Measurements from ENCODE around the gene PBX2. TPM values are rescaled to one million over a fixed set of nuclear protein-coding genes. Genes with fewer than 3 reads are reported as not detected.
A peak's percentile ranks its signal among the peaks of the same experiment; 100 is the strongest.

PBX2 gene
- total and polyA plus RNA-seq, 4 experiments from 2014 or later, result 0.57 to 192 (median 94.7) TPM

DNA sequence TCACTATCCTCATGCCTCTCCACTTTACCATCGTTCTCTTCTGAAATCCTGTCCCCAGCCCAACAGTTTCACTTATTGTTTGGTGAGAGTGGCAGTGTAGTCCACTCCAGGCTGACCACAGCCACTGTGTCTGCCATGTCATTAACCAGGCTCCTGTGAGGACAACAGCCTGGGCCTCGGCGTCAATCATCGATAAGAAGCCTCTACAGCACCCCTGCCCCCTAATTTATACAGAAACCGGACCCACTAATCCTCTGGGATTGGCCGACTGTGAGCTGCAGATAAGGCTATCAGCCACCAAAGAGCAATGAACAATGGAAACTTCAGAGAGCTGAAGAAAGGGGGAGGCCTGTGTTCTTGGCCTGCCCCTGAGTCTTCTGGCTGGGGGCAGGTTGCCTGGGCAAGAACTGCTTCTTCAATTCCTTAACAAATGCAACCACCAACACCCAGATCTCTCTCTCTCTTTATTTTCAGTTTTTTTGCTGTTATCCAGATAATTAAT lies 22.2 kb downstream of the PBX2 start:
- Mint-ChIP-seq H3K4me3 (no peak overlapping the region), H3K27ac (peak overlapping the region in 2 of 7 donors; percentile 57 to 72), H3K27me3 (no peaks in the 10 kb centered on the region), H3K36me3 (peaks cover 25 to 40% of the 10 kb centered on the region in 2 donors), H3K4me1 (peaks cover 4 to 9% (median 7%) of the 10 kb centered on the region in 4 donors), H3K9me3 (no peaks in the 10 kb centered on the region)
- Histone ChIP-seq H3K36me3 (ENCODE audit: insufficient read depth, low read length) (peaks cover 14% of the 10 kb centered on the region), H3K4me3 (ENCODE audit: low read length in 2 of 2) (no peak overlapping the region), H3K27ac (ENCODE audit: low read depth, low read length) (no peak overlapping the region), H3K4me1 (ENCODE audit: insufficient read depth, low read length) (peaks cover 4% of the 10 kb centered on the region), H3K9me3 (ENCODE audit: control insufficient read depth in 1 of 2, low read length in 2 of 2) (no peaks in the 10 kb centered on the region), H3K27me3 (ENCODE audit: insufficient read depth, low read length) (no peaks in the 10 kb centered on the region)
- DNase-seq, result no peak
- intact Hi-C loops (cut with micrococcal nuclease), result no loop called here
- ChIA-PET CTCF (ENCODE audit: partially characterized antibody) (no interaction called here), POLR2A (ENCODE audit: partially characterized antibody) (interaction anchor here (1.2 kb wide), 1 partner anchor 9 kb away, joined by 4 read pairs; no protein-coding TSS in a partner anchor)

- Histone ChIP-seq H3K27ac (ENCODE audit: low read depth, low read length) (no peak overlapping the region), H3K4me1 (ENCODE audit: insufficient read depth, low read length) (no peaks in the 10 kb centered on the region), H3K9me3 (ENCODE audit: control insufficient read depth in 1 of 2, low read length in 2 of 2) (no peaks in the 10 kb centered on the region), H3K36me3 (ENCODE audit: insufficient read depth, low read length) (peaks cover 14% of the 10 kb centered on the region), H3K27me3 (ENCODE audit: insufficient read depth, low read length) (no peaks in the 10 kb centered on the region), H3K4me3 (ENCODE audit: low read length in 2 of 2) (no peak overlapping the region)
- intact Hi-C loops (cut with micrococcal nuclease), result no loop called here
- no peak overlapping the region for H3K4me3 Mint-ChIP-seq
- peaks cover 0 to 6% (median 4%) of the 10 kb centered on the region in 4 donors for H3K4me1 Mint-ChIP-seq
- H3K36me3 Mint-ChIP-seq, result peaks cover 29 to 41% of the 10 kb centered on the region in 2 donors
- ChIA-PET POLR2A (ENCODE audit: partially characterized antibody) (interaction anchor here (1.2 kb wide), 1 partner anchor 10 kb away, joined by 4 read pairs; no protein-coding TSS in a partner anchor), CTCF (ENCODE audit: partially characterized antibody) (no interaction called here)
- H3K9me3 Mint-ChIP-seq, result no peaks in the 10 kb centered on the region
- peak overlapping the region in 1 of 7 donors; percentile 72 for H3K27ac Mint-ChIP-seq
- H3K27me3 Mint-ChIP-seq, result no peaks in the 10 kb centered on the region
- no peak for DNase-seq
Measured at GRCh38 chr6:32167154-32167760, 22.7 kb downstream of the PBX2 start.

GRCh38 chr6:32166411-32167061 lies 23.5 kb downstream of the PBX2 start:
- Histone ChIP-seq H3K9me3 (ENCODE audit: control insufficient read depth in 1 of 2, low read length in 2 of 2) (no peaks in the 10 kb centered on the region), H3K27me3 (ENCODE audit: insufficient read depth, low read length) (no peaks in the 10 kb centered on the region), H3K36me3 (ENCODE audit: insufficient read depth, low read length) (peaks cover 14% of the 10 kb centered on the region), H3K4me1 (ENCODE audit: insufficient read depth, low read length) (no peaks in the 10 kb centered on the region), H3K4me3 (ENCODE audit: low read length in 2 of 2) (no peak overlapping the region), H3K27ac (ENCODE audit: low read depth, low read length) (no peak overlapping the region)
- H3K4me3 Mint-ChIP-seq, result no peak overlapping the region
- peaks cover 29 to 41% of the 10 kb centered on the region in 2 donors for H3K36me3 Mint-ChIP-seq
- intact Hi-C loops (cut with micrococcal nuclease), result no loop called here
- POLR2A ChIA-PET (ENCODE audit: partially characterized antibody), result no interaction called here
- no peak for DNase-seq
- no peak overlapping the region for H3K27ac Mint-ChIP-seq
- no peaks in the 10 kb centered on the region for H3K27me3 Mint-ChIP-seq
- no peaks in the 10 kb centered on the region for H3K9me3 Mint-ChIP-seq
- H3K4me1 Mint-ChIP-seq, result peaks cover 0 to 6% (median 4%) of the 10 kb centered on the region in 4 donors
- CTCF ChIA-PET (ENCODE audit: partially characterized antibody), result no interaction called here

- POLR2A ChIA-PET (ENCODE audit: partially characterized antibody), result interaction anchor here (0.6 to 3.0 kb wide), 4 partner anchors 10 to 70 kb away, joined by 4 to 8 read pairs (median 4); partner anchors contain the start of gene AGPAT1
Measured at GRCh38 chr6:32164295-32164694, 25.7 kb downstream of the PBX2 start, which contains the start of gene EGFL8. Gene EGFL8 (plus strand): TSS chr6:32164595. CDS start chr6:32166166, 1,571 bp downstream.

DNA sequence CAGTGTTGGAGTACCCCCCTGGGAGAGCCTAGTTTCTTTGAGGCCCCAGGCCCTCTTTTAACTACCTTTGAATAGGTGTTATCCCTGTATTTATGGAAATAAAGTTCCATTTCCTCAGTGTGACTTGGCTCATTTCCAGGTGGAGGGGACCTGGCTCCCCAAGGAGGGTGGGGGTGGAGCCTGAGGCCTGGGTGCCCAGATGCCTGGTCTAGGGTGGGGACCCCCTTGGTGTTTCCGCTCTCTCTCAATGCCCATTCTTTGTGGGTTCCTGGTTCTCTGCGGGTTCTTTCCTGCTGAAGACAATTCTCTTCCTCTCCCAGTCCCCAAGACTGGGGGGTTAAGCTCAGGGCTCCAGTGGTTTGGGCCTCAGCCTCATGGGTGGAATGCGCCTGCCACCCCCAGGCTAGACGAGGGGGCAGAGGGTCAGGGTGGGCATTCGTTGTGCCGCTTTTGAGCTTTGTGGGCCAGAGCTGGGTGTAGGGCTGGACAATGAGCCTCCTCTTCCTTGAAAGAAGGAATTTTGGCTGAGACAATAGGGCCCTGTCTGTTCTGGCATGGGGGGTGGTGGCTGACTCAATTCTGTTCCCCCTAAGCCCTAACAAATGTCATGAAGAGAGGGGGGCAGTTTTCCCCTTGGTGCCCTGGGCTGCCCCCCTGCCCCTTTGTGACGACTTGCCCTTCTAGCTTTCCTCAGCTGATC lies 26.3 kb downstream of the PBX2 start:
- CTCF ChIA-PET (ENCODE audit: partially characterized antibody), result interaction anchor here (1.7 kb wide), 1 partner anchor 9 kb away, joined by 6 read pairs; no protein-coding TSS in a partner anchor
- POLR2A ChIA-PET (ENCODE audit: partially characterized antibody), result interaction anchor here (1.2 to 3.0 kb wide), 3 partner anchors 9 to 32 kb away, joined by 4 to 8 read pairs (median 5); partner anchors contain the start of gene AGPAT1
- H3K27me3 Mint-ChIP-seq, result no peaks in the 10 kb centered on the region
- no peak overlapping the region for H3K4me3 Mint-ChIP-seq
- Histone ChIP-seq H3K4me3 (ENCODE audit: low read length in 2 of 2) (no peak overlapping the region), H3K27ac (ENCODE audit: low read depth, low read length) (no peak overlapping the region), H3K36me3 (ENCODE audit: insufficient read depth, low read length) (peaks cover 5% of the 10 kb centered on the region), H3K9me3 (ENCODE audit: control insufficient read depth in 1 of 2, low read length in 2 of 2) (no peaks in the 10 kb centered on the region), H3K27me3 (ENCODE audit: insufficient read depth, low read length) (no peaks in the 10 kb centered on the region), H3K4me1 (ENCODE audit: insufficient read depth, low read length) (no peaks in the 10 kb centered on the region)
- no peak for DNase-seq
- intact Hi-C loops (cut with micrococcal nuclease), result no loop called here
- peaks cover 17 to 19% of the 10 kb centered on the region in 2 donors for H3K36me3 Mint-ChIP-seq
- peaks cover 0 to 1% (median 0%) of the 10 kb centered on the region in 4 donors for H3K4me1 Mint-ChIP-seq
- no peak overlapping the region for H3K27ac Mint-ChIP-seq
- no peaks in the 10 kb centered on the region for H3K9me3 Mint-ChIP-seq

More at GRCh38 chr6:32164295-32164694, 25.7 kb downstream of the PBX2 start, which contains the start of gene EGFL8:
- Histone ChIP-seq H3K27me3 (ENCODE audit: insufficient read depth, low read length) (no peaks in the 10 kb centered on the region), H3K4me1 (ENCODE audit: insufficient read depth, low read length) (no peaks in the 10 kb centered on the region), H3K4me3 (ENCODE audit: low read length in 2 of 2) (no peak within 1 kb of the TSS), H3K9me3 (ENCODE audit: control insufficient read depth in 1 of 2, low read length in 2 of 2) (no peaks in the 10 kb centered on the region), H3K27ac (ENCODE audit: low read depth, low read length) (no peak within 1 kb of the TSS), H3K36me3 (ENCODE audit: insufficient read depth, low read length) (peaks cover 9% of the 10 kb centered on the region)
- no peak for DNase-seq
- H3K27ac Mint-ChIP-seq, result no peak within 1 kb of the TSS
- H3K4me1 Mint-ChIP-seq, result peaks cover 0 to 1% (median 0%) of the 10 kb centered on the region in 4 donors
- peaks cover 20 to 23% of the 10 kb centered on the region in 2 donors for H3K36me3 Mint-ChIP-seq
- intact Hi-C loops (cut with micrococcal nuclease), result no loop called here
- CTCF ChIA-PET (ENCODE audit: partially characterized antibody), result interaction anchor here (1.7 kb wide), 1 partner anchor 10 kb away, joined by 6 read pairs; no protein-coding TSS in a partner anchor
- no peaks in the 10 kb centered on the region for H3K9me3 Mint-ChIP-seq
- no peaks in the 10 kb centered on the region for H3K27me3 Mint-ChIP-seq
- H3K4me3 Mint-ChIP-seq, result no peak within 1 kb of the TSS

- intact Hi-C loops (cut with micrococcal nuclease), result loop anchor here (10.0 kb wide), 1 partner anchor 113 kb away; no protein-coding TSS in a partner anchor
- DNase-seq, result no peak
- Mint-ChIP-seq H3K9me3 (no peaks in the 10 kb centered on the region), H3K4me3 (no peak overlapping the region), H3K27ac (no peak overlapping the region), H3K36me3 (peaks cover 13 to 21% of the 10 kb centered on the region in 2 donors), H3K27me3 (peaks cover 0 to 3% of the 10 kb centered on the region in 2 donors), H3K4me1 (peaks cover 15 to 27% (median 20%) of the 10 kb centered on the region in 4 donors)
- CTCF ChIA-PET (ENCODE audit: partially characterized antibody), result interaction anchor here (1.1 kb wide), 1 partner anchor 15 kb away, joined by 5 read pairs; no protein-coding TSS in a partner anchor
- H3K27ac ChIP-seq (ENCODE audit: low read depth, low read length), result no peak overlapping the region
- H3K9me3 ChIP-seq (ENCODE audit: control insufficient read depth in 1 of 2, low read length in 2 of 2), result no peaks in the 10 kb centered on the region
- H3K4me1 ChIP-seq (ENCODE audit: insufficient read depth, low read length), result peaks cover 14% of the 10 kb centered on the region
- H3K4me3 ChIP-seq (ENCODE audit: low read length in 2 of 2), result no peak overlapping the region
- no peaks in the 10 kb centered on the region for H3K27me3 ChIP-seq (ENCODE audit: insufficient read depth, low read length)
- POLR2A ChIA-PET (ENCODE audit: partially characterized antibody), result no interaction called here
- no peaks in the 10 kb centered on the region for H3K36me3 ChIP-seq (ENCODE audit: insufficient read depth, low read length)
Measured at GRCh38 chr6:32158052-32158451, 31.9 kb downstream of the PBX2 start.

All from CD4-positive, alpha-beta memory T cell (primary cell).